HEK293 (cell line): Measurements from ENCODE around the gene LRP5.

Experiments
- CTCF ChIA-PET: fragments of 350-600 bp; formaldehyde crosslinking; extraction: SDS; loops from one replicate; lab custom pipeline; 2021; ENCODE audit warnings: antibody characterized with exemption; lab: Yijun Ruan, JAX
- POLR2A ChIA-PET: fragments of 300-600 bp; formaldehyde crosslinking; extraction: SDS; loops from one replicate; lab custom pipeline; 2020; ENCODE audit warnings: antibody characterized with exemption, inconsistent platforms; lab: Yijun Ruan, JAX
- H3K27ac ChIP-seq: fragments of 200-500 bp; sonication (Bioruptor generic); 2 replicates; pipeline ENCODE4 v1.5.1; 2014; ENCODE audit warnings: low read depth, low read length, control low read depth, inconsistent platforms; ENCODE audit errors: extremely low read depth
- H3K36me3 ChIP-seq, 2 experiments: fragments of 200-500 bp in 1 of 2; sonication (Bioruptor generic) in 1 of 2; 1 replicate in 1 of 2; 2 replicates in 1 of 2; pipeline ENCODE4 v1.5.1; 2014 to 2017; ENCODE audit warnings: inconsistent platforms in 2 of 2, low read length in 2 of 2; ENCODE audit not compliant: control insufficient read depth in 2 of 2, insufficient read depth in 1 of 2
- H3K4me1 ChIP-seq: fragments of 200-500 bp; sonication (Bioruptor generic); 2 replicates; pipeline ENCODE4 v1.5.1; 2014; ENCODE audit warnings: mild to moderate bottlenecking, low read length, inconsistent platforms; ENCODE audit not compliant: control insufficient read depth, insufficient read depth
- H3K4me3 ChIP-seq: 2 replicates; pipeline ENCODE4 v1.5.1; 2011; ENCODE audit warnings: low read depth, mild to moderate bottlenecking, control low read depth, low read length, moderate library complexity
- H3K9me3 ChIP-seq: fragments of 200-500 bp; sonication (Bioruptor generic); 2 replicates; pipeline ENCODE4 v1.5.1; 2014; ENCODE audit warnings: low read depth, low read length, inconsistent platforms; ENCODE audit not compliant: control insufficient read depth, insufficient read depth
- EGR2 ChIP-seq: fragments of 450-650 bp; formaldehyde crosslinking; IDR thresholded peaks from 2 replicates; pipeline ENCODE4 v1.5.1; 2016; ENCODE audit warnings: low read depth, missing biosample characterization, missing genetic modification characterization
- GLI2 ChIP-seq: fragments of 450-650 bp; formaldehyde crosslinking; IDR thresholded peaks from 2 replicates; pipeline ENCODE4; 2017; ENCODE audit warnings: missing biosample characterization, missing genetic modification characterization, low read depth, borderline replicate concordance
- GLIS1 ChIP-seq: fragments of 450-650 bp; formaldehyde crosslinking; IDR thresholded peaks from 2 replicates; pipeline ENCODE4 v1.5.1; 2016; ENCODE audit warnings: missing biosample characterization, missing genetic modification characterization
- OVOL3 ChIP-seq: fragments of 450-650 bp; formaldehyde crosslinking; IDR thresholded peaks from 2 replicates; pipeline ENCODE4 v1.5.1; 2016; ENCODE audit warnings: missing biosample characterization, missing genetic modification characterization
- PRDM1 ChIP-seq: fragments of 450-650 bp; formaldehyde crosslinking; IDR thresholded peaks from 2 replicates; pipeline ENCODE4; 2016; ENCODE audit warnings: missing biosample characterization, missing genetic modification characterization
- PRDM4 ChIP-seq: fragments of 450-650 bp; formaldehyde crosslinking; IDR thresholded peaks from 2 replicates; pipeline ENCODE4 v1.5.1; 2017; ENCODE audit warnings: missing biosample characterization, missing genetic modification characterization
- SP3 ChIP-seq: fragments of 450-650 bp; formaldehyde crosslinking; IDR thresholded peaks from 2 replicates; pipeline ENCODE4 v1.5.1; 2016; ENCODE audit warnings: missing biosample characterization, missing genetic modification characterization
- TRIM28 ChIP-seq: IDR thresholded peaks from 2 replicates; pipeline ENCODE4 v1.6.1; 2011; ENCODE audit warnings: low read length, control low read depth, borderline replicate concordance
- ZFP37 ChIP-seq: fragments of 450-650 bp; formaldehyde crosslinking; IDR thresholded peaks from 2 replicates; pipeline ENCODE4 v1.5.1; 2016; ENCODE audit warnings: missing biosample characterization, missing genetic modification characterization
- ZFP41 ChIP-seq: fragments of 450-650 bp; formaldehyde crosslinking; IDR thresholded peaks from 2 replicates; pipeline ENCODE4 v1.5.1; 2016; ENCODE audit warnings: missing biosample characterization, missing genetic modification characterization, borderline replicate concordance
- ZNF174 ChIP-seq: fragments of 450-650 bp; formaldehyde crosslinking; IDR thresholded peaks from 2 replicates; pipeline ENCODE4 v1.5.0; 2017; ENCODE audit warnings: missing biosample characterization, mild to moderate bottlenecking, missing genetic modification characterization
- ZNF184 ChIP-seq: fragments of 450-650 bp; IDR thresholded peaks from 2 replicates; pipeline ENCODE4 v1.5.1; 2018; ENCODE audit warnings: missing biosample characterization, mild to moderate bottlenecking, missing genetic modification characterization
- ZNF214 ChIP-seq: fragments of 450-650 bp; formaldehyde crosslinking; IDR thresholded peaks from 2 replicates; pipeline ENCODE4 v1.5.1; 2017; ENCODE audit warnings: missing biosample characterization, mild to moderate bottlenecking, missing genetic modification characterization, borderline replicate concordance
- ZNF221 ChIP-seq: fragments of 450-650 bp; formaldehyde crosslinking; IDR thresholded peaks from 2 replicates; pipeline ENCODE4 v1.5.1; 2017; ENCODE audit warnings: missing biosample characterization, missing genetic modification characterization, borderline replicate concordance
- ZNF24 ChIP-seq: fragments of 450-650 bp; formaldehyde crosslinking; IDR thresholded peaks from 2 replicates; pipeline ENCODE4 v1.5.1; 2016; ENCODE audit warnings: missing biosample characterization, missing genetic modification characterization
- ZNF350 ChIP-seq: fragments of 450-650 bp; formaldehyde crosslinking; IDR thresholded peaks from 2 replicates; pipeline ENCODE4 v1.5.0; 2017; ENCODE audit warnings: missing biosample characterization, mild to moderate bottlenecking, missing genetic modification characterization
- ZNF433 ChIP-seq: fragments of 450-650 bp; formaldehyde crosslinking; IDR thresholded peaks from 2 replicates; pipeline ENCODE4 v1.5.1; 2016; ENCODE audit warnings: missing biosample characterization, missing genetic modification characterization, low read depth
- ZNF501 ChIP-seq: fragments of 450-650 bp; formaldehyde crosslinking; IDR thresholded peaks from 2 replicates; pipeline ENCODE4 v1.5.1; 2016; ENCODE audit warnings: missing biosample characterization, missing genetic modification characterization
- ZNF510 ChIP-seq: fragments of 450-650 bp; formaldehyde crosslinking; IDR thresholded peaks from 2 replicates; pipeline ENCODE4 v1.5.1; 2018; ENCODE audit warnings: mild to moderate bottlenecking, missing genetic modification characterization, missing biosample characterization; ENCODE audit not compliant: insufficient replicate concordance
- ZNF555 ChIP-seq: fragments of 450-650 bp; formaldehyde crosslinking; conservative IDR thresholded peaks from 2 replicates; pipeline ENCODE4 v1.5.1; 2017; ENCODE audit warnings: missing biosample characterization, mild to moderate bottlenecking, missing genetic modification characterization, inconsistent platforms
- ZNF558 ChIP-seq: fragments of 450-650 bp; formaldehyde crosslinking; IDR thresholded peaks from 2 replicates; pipeline ENCODE4 v1.5.1; 2016; ENCODE audit warnings: missing biosample characterization, missing genetic modification characterization
- ZNF623 ChIP-seq: fragments of 450-650 bp; formaldehyde crosslinking; IDR thresholded peaks from 2 replicates; pipeline ENCODE4 v1.5.1; 2016; ENCODE audit warnings: missing biosample characterization, missing genetic modification characterization
- TF ChIP-seq, protein P1 (sequence below): fragments of 450-650 bp; formaldehyde crosslinking; IDR thresholded peaks from 2 replicates; pipeline ENCODE4 v1.5.1; 2016; ENCODE audit warnings: missing biosample characterization, missing genetic modification characterization
- TF ChIP-seq, protein P2 (sequence below): fragments of 450-650 bp; formaldehyde crosslinking; IDR thresholded peaks from 2 replicates; pipeline ENCODE4 v1.5.1; 2016; ENCODE audit warnings: missing biosample characterization, missing genetic modification characterization
- TF ChIP-seq, protein P3 (sequence below): fragments of 450-650 bp; formaldehyde crosslinking; IDR thresholded peaks from 2 replicates; pipeline ENCODE4 v1.5.1; 2016; ENCODE audit warnings: missing biosample characterization, missing genetic modification characterization
- TF ChIP-seq, protein P4 (sequence below): fragments of 450-650 bp; formaldehyde crosslinking; IDR thresholded peaks from 2 replicates; pipeline ENCODE4 v1.5.1; 2016; ENCODE audit warnings: missing biosample characterization, missing genetic modification characterization

LRP5 gene

GRCh38 chr11:68459886-68460740, 147.7 kb downstream of the LRP5 start:
- H3K9me3 ChIP-seq, result no peaks in the 10 kb centered on the region
- ChIA-PET POLR2A (interaction anchor here (0.5 to 1.4 kb wide), 9 partner anchors 13 to 653 kb away, joined by 3 to 5 read pairs (median 3); partner anchors contain the start of genes C11orf24 and TCIRG1), CTCF (interaction anchor here (0.5 kb wide), 1 partner anchor 526 kb away, joined by 3 read pairs; no protein-coding TSS in a partner anchor)
- H3K4me1 ChIP-seq, result no peaks in the 10 kb centered on the region
- peak overlapping the region; percentile 82 for H3K4me3 ChIP-seq
- no peaks in the 10 kb centered on the region; a peak in 1 of 3 replicates for H3K36me3 ChIP-seq
- peak overlapping the region; percentile 90 for H3K27ac ChIP-seq
- 0 out of 2 replicates have a peak, but pooled peaks have one; percentile 19 for TF ChIP-seq ZNF558 (tag by site-specific recombination)
- TF ChIP-seq, protein P1, sequence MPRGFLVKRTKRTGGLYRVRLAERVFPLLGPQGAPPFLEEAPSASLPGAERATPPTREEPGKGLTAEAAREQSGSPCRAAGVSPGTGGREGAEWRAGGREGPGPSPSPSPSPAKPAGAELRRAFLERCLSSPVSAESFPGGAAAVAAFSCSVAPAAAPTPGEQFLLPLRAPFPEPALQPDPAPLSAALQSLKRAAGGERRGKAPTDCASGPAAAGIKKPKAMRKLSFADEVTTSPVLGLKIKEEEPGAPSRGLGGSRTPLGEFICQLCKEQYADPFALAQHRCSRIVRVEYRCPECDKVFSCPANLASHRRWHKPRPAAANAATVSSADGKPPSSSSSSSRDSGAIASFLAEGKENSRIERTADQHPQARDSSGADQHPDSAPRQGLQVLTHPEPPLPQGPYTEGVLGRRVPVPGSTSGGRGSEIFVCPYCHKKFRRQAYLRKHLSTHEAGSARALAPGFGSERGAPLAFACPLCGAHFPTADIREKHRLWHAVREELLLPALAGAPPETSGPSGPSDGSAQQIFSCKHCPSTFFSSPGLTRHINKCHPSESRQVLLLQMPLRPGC (tag by site-specific recombination), result peak; percentile 74; the same call in 1 of the 2 replicates
- peak; percentile 61 for TF ChIP-seq EGR2 (tag by site-specific recombination)
- peak; percentile 82; the same call in 1 of the 2 replicates for TF ChIP-seq OVOL3 (tag by site-specific recombination)
- TF ChIP-seq, protein P2, sequence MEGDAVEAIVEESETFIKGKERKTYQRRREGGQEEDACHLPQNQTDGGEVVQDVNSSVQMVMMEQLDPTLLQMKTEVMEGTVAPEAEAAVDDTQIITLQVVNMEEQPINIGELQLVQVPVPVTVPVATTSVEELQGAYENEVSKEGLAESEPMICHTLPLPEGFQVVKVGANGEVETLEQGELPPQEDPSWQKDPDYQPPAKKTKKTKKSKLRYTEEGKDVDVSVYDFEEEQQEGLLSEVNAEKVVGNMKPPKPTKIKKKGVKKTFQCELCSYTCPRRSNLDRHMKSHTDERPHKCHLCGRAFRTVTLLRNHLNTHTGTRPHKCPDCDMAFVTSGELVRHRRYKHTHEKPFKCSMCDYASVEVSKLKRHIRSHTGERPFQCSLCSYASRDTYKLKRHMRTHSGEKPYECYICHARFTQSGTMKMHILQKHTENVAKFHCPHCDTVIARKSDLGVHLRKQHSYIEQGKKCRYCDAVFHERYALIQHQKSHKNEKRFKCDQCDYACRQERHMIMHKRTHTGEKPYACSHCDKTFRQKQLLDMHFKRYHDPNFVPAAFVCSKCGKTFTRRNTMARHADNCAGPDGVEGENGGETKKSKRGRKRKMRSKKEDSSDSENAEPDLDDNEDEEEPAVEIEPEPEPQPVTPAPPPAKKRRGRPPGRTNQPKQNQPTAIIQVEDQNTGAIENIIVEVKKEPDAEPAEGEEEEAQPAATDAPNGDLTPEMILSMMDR (tag by site-specific recombination), result 0 out of 2 replicates have a peak, but pooled peaks have one; percentile 10
- TF ChIP-seq ZNF623, result peak; percentile 19; the same call in 1 of the 2 replicates
- TF ChIP-seq PRDM4 (tag by site-specific recombination), result peak; percentile 43; the same call in 1 of the 2 replicates
- TF ChIP-seq ZNF433 (tag by site-specific recombination), result no peak
- TF ChIP-seq ZNF221 (tag by site-specific recombination), result peak; percentile 90; the same call in 1 of the 2 replicates
- TF ChIP-seq, protein P3, sequence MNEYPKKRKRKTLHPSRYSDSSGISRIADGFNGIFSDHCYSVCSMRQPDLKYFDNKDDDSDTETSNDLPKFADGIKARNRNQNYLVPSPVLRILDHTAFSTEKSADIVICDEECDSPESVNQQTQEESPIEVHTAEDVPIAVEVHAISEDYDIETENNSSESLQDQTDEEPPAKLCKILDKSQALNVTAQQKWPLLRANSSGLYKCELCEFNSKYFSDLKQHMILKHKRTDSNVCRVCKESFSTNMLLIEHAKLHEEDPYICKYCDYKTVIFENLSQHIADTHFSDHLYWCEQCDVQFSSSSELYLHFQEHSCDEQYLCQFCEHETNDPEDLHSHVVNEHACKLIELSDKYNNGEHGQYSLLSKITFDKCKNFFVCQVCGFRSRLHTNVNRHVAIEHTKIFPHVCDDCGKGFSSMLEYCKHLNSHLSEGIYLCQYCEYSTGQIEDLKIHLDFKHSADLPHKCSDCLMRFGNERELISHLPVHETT, result peak; percentile 84; the same call in 1 of the 2 replicates
- peak; percentile 33; the same call in 1 of the 2 replicates for TF ChIP-seq GLIS1 (tag by site-specific recombination)
- TF ChIP-seq ZNF214, result 0 out of 2 replicates have a peak, but pooled peaks have one; percentile 29
- TF ChIP-seq GLI2 (tag by site-specific recombination), result no peak
- no peak for TF ChIP-seq ZNF555 (tag by site-specific recombination)
- peak; percentile 73; the same call in 1 of the 2 replicates for TF ChIP-seq ZFP37 (tag by site-specific recombination)
- TF ChIP-seq ZNF501 (tag by site-specific recombination), result peak; percentile 77
- TF ChIP-seq ZNF174 (tag by site-specific recombination), result no peak
- TF ChIP-seq, protein P4, sequence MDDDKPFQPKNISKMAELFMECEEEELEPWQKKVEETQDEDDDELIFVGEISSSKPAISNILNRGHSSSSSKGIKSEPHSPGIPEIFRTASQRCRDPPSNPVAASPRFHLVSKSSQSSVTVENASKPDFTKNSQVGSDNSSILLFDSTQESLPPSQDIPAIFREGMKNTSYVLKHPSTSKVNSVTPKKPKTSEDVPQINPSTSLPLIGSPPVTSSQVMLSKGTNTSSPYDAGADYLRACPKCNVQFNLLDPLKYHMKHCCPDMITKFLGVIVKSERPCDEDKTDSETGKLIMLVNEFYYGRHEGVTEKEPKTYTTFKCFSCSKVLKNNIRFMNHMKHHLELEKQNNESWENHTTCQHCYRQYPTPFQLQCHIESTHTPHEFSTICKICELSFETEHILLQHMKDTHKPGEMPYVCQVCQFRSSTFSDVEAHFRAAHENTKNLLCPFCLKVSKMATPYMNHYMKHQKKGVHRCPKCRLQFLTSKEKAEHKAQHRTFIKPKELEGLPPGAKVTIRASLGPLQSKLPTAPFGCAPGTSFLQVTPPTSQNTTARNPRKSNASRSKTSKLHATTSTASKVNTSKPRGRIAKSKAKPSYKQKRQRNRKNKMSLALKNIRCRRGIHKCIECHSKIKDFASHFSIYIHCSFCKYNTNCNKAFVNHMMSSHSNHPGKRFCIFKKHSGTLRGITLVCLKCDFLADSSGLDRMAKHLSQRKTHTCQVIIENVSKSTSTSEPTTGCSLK (tag by site-specific recombination), result no peak
- TF ChIP-seq ZFP41, result no peak
- TF ChIP-seq ZNF24, result peak; percentile 78; the same call in 1 of the 2 replicates
- TF ChIP-seq TRIM28, result 0 out of 2 replicates have a peak, but pooled peaks have one; percentile 31
- TF ChIP-seq ZNF510 (tag by site-specific recombination), result peak; percentile 51
- peak; percentile 72 for TF ChIP-seq SP3 (tag by site-specific recombination)
- TF ChIP-seq ZNF350 (tag by site-specific recombination), result no peak
- no peak for TF ChIP-seq PRDM1
- TF ChIP-seq ZNF184 (tag by site-specific recombination), result 0 out of 2 replicates have a peak, but pooled peaks have one; percentile 61
